ENCODE results near the gene HIPK2.

The HIPK2 gene

GRCh38 chr7:139777948-139778841, at the start of gene HIPK2:
HIPK2 (minus strand) TSS chr7:139777998; CDS start chr7:139777623, 375 bp downstream.
- no peak for FAIRE-seq

GRCh38 chr7:139827042-139827441, 49.2 kb upstream of the HIPK2 start:
- no peak for FAIRE-seq

DNA sequence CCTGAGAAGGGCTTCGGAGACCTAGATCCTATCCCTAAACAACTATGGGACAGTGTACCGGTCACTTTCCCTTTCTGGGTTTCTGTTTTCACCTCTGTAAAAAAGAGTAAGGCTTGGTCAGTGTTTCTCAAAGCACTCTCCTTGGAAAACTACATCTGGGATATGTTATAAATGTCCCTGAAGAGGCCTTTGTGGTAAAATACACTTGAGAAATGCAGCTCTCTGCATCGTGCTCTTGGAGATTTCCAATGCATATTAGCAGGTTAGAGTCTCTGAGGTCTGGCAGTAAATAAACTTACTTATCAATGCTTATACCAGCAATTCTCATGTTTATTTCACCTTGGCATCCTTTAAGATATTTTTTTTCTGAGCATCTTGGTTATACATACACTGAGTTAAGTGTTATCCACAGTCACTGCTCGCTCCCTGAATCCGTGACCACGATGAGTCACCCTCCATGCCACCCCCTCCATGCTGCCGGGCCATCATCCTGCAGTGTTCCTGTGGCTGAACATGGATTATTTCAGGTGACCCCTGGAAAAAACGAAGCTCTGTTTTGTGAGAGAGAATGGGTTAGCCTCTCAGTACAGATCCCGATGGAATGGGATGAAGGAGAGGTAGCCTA, 48.0 kb upstream of the HIPK2 start:
- no peak for FAIRE-seq

- no peak for FAIRE-seq
Observed at GRCh38 chr7:139823959-139824521, 46.2 kb upstream of the HIPK2 start.

- no peak for FAIRE-seq
Observed at GRCh38 chr7:139822855-139823254, 45.1 kb upstream of the HIPK2 start.

GRCh38 chr7:139821349-139822105, 43.7 kb upstream of the HIPK2 start:
- no peak for FAIRE-seq

DNA sequence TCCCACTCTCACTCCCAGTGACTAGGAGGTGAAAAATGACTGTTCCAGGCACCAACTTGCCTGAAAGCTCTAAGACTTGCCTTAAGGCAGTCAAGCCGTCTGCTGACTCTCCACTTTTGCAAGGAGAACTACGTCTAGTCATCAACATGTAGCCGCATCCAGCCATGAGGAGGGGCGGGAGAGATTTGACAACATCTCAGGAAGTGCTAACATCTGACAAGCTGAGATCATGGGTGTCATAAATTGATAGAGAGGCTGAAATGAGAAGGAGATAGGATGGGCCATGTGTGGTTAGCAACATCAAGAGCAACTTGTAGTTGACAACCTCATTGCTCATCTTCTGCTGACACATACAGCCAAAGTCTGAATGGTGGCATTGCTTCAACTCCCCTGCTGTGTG, 42.3 kb upstream of the HIPK2 start:
- FAIRE-seq = no peak

- no peak for FAIRE-seq
Observed at GRCh38 chr7:139817249-139817648, 39.5 kb upstream of the HIPK2 start.

DNA sequence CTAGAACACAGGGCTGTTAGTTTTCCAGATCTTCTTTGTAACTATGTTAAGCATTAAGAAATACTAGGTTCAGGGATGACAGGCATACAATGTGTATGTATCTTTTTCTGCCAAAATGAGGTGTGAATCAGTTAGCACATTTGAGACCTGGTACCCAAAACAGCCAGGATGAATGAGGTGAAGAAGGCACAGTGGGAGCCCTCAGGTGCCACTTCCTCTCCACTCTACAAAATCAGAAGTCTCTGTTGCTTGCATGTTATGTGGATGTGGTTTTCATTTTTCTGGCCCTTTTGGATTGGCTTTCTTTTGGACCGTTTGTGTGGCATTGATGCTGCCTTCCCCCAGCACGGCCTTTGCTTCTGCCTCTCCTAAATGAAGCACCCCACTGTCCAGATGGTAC, 35.9 kb upstream of the HIPK2 start:
- no peak for FAIRE-seq

DNA sequence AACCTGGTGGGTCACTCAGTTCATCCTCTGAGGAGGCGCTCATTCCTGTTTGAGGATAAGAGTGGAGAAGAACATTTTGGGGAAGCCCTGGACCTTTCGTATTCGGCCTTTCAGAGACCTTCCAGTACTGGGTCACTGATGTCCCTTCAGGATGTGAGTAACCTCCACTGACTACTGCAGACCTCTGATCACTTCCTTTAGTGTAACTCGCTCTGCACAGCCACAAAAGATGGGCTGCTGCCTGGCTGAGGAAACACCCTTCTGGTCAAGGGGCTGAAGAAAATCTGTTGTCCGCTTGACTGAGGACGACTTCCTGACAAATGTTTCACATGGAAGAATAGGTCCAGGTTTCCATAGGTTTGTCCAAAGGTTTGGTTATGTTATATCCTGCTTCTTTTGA, 35.4 kb upstream of the HIPK2 start:
- no peak for FAIRE-seq

DNA sequence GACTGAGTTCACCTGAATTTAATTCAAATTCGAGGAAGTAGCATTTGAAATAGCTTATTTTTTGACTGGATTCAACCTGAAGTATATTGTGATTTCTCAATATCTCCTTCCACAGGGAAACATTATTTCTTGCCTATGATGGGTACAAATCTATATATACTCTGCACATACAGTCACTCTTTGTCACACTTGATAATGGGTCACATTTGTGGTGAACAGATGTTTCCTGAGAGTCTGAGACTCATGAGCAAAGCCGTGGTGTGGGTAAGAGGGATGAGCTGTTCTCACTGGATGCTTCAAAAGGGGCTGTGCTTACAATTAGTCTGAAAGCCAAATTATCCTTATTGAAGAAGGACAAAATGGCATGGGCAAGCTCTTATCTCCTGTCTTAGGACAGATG, 33.3 kb upstream of the HIPK2 start:
- no peak for FAIRE-seq

DNA sequence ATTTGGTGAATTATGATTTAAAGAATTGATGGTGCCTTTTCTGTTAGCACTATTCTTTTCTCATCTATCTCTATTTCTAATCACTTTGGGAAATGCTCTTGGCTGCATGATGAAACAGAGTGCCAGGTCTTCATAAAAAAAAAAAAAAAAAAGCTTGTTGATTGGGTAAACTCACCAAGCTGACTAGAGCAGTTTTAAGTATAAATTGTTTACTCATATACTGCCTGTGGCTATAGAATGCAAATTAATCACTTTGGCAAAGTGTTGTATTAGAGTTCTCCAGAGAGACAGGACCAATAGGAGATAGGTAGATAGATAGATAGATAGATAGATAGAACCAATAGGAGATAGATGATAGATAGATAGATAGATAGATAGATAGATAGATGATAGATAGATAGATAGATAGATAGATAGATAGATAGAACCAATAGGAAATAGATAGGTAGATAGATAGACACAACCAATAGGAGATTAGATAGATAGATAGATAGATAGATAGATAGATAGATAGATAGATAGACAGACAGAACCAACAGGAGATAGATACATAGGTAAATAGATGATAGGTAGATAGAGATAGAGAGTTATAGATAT, 31.1 kb upstream of the HIPK2 start:
- no peak for FAIRE-seq

DNA sequence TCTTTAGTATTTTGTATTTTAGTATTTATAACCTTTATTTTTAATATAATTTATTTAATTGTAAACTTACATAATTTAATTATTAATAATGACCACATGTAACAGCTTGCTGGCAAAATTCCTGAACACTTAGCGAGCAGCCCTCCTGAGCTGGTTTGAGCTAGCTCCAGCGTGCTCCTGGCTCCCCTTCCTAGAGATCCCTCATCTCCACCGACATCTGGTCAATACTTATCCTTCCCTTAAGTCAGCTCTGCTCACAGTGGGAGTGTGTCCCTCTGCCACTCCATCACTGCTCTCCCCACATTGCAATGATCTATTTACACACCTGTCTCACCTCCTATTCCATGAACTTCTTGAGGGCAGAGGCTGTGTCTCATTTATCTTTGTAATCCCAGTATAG, 30.6 kb upstream of the HIPK2 start:
- no peak for FAIRE-seq

DNA sequence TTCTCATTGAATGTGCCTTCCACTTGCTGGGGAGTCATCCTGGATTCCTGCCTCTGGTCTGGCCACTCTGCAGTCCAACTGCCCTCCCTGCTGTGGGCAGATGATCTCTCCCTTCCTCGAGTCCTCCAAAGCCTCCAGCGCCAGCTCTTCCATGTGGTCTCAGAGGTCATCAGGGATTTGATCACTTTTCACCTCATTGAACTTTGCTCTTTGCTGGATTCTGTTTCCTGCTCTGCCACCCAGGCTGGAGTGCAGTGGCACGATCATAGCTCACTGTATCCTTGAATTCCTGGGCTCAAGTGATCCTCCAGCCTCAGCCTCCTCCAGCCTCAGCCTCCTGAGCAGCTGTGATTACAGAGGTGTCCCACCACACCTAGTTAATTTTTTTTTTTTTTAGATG, 29.2 kb upstream of the HIPK2 start:
- no peak for FAIRE-seq

DNA sequence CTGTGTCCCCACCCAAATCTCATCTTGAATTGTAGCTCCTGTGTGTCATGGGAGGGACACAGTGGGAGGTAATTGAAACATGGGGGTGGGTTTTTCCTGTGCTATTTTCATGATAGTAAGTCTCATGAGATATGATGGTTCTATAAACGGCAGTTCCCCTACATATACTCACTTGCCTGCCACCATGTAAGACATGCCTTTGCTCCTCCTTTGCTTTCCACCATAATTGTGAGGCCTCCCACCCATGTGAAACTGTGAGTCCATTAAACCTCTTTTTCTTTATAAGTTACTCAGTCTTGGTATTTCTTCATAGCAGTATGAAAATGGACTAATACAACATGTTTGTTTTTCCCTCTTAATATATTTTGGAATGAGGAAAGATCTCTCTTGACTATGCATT, 26.8 kb upstream of the HIPK2 start:
- FAIRE-seq = no peak

DNA sequence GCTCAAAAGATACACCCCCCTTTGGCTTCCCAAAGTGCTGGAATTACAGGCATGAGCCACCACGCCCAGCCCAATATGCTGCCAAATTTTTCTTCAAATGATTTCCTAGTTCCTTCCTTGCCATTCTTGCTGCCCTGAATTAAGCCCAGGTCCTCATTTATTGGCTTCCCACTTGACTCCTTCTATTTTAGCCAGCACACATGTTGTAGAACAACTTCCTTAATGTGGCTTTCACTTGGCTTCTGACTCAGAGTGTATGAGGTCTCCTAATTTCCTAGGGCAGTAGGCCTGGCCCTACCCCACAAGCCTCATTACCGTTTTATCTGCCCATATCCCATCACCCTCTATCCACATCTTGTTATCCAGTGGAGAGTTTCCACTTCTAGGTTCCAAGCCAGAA, 21.8 kb upstream of the HIPK2 start:
- FAIRE-seq = no peak

DNA sequence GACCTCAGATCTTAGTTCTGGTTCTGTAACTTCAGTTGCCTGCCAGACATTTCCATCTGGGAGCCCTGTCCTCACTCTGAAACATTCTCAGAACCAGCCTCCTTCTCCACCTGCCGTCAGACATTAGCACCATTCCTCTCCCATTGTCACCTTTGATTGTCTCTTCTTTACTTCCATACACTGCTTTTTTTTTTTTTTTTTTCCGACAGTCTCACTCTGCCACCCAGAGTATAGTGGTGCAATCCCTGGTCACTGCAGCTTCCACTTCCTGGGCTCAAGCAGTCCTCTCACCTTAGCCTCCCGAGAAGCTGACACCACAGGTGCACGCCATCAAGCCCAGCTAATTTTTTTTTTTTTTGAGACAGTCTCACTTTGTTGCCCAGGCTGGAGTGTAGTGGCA, 21.1 kb upstream of the HIPK2 start:
- no peak for FAIRE-seq

GRCh38 chr7:139798221-139798620, 20.4 kb upstream of the HIPK2 start:
- FAIRE-seq = no peak

- no peak for FAIRE-seq
Observed at GRCh38 chr7:139797607-139798006, 19.8 kb upstream of the HIPK2 start.

DNA sequence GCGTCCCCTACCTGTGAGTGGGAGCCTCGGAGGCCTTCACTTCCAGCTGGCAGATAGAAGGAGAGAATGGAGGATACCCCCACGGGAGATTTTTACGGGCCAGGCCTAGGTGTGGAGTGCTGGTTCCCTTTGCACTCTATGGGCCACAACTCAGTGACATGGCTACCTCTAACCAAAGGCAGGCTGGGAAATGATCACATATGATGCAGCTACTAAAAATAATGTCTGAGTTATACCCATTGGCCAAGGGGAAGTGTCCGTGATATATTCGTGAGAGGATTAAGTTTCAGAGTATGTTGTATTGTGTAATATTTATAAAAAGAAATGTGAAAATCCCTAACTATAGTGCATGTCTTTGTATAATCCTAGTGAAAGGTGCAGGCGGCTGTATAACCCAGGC, 13.5 kb upstream of the HIPK2 start:
- FAIRE-seq = no peak

- FAIRE-seq = no peak
Observed at GRCh38 chr7:139784648-139785047, 6.8 kb upstream of the HIPK2 start.

- FAIRE-seq = no peak
Observed at GRCh38 chr7:139783647-139784385, 6.0 kb upstream of the HIPK2 start.

All from TTC549 (cell line).